T-helper 9 cell (primary cell): ENCODE results near the gene MB21D2.
"Not testable (repeated sequence)": the region's sequence is repeated elsewhere in the genome, so short reads cannot be mapped to it uniquely, and the experiment has no call there.

ENCODE experiments used
- DNase-seq: peaks from one replicate; pipeline ENCODE4 v3.0.0-alpha.2; 2020

MB21D2 gene

GRCh38 chr3:192858849-192859585, 58.6 kb downstream of the MB21D2 start:
- no peak for DNase-seq

- DNase-seq: no peak
These were observed 60.4 kb downstream of the MB21D2 start for GRCh38 chr3:192857260-192857661.

- DNase-seq: no peak
These were observed 62.2 kb downstream of the MB21D2 start for GRCh38 chr3:192855434-192855833.

- DNase-seq: no peak
These were observed 65.8 kb downstream of the MB21D2 start for GRCh38 chr3:192851821-192852372.

GRCh38 chr3:192850451-192850981, 67.1 kb downstream of the MB21D2 start:
- no peak for DNase-seq

GRCh38 chr3:192849821-192850220, 67.8 kb downstream of the MB21D2 start:
- not testable (repeated sequence) for DNase-seq

GRCh38 chr3:192848371-192849233, 69.1 kb downstream of the MB21D2 start:
- no peak for DNase-seq

GRCh38 chr3:192847941-192848340, 69.7 kb downstream of the MB21D2 start:
- DNase-seq: no peak

GRCh38 chr3:192845526-192845855, 72.2 kb downstream of the MB21D2 start:
- no peak for DNase-seq

- no peak for DNase-seq
These were observed 72.7 kb downstream of the MB21D2 start for GRCh38 chr3:192844836-192845525.

GRCh38 chr3:192844486-192844765, 73.2 kb downstream of the MB21D2 start:
- DNase-seq: no peak

GRCh38 chr3:192843723-192844485, 73.8 kb downstream of the MB21D2 start:
- no peak for DNase-seq

- no peak for DNase-seq
These were observed 74.5 kb downstream of the MB21D2 start for GRCh38 chr3:192843119-192843518.

GRCh38 chr3:192842711-192843110, 74.9 kb downstream of the MB21D2 start:
- DNase-seq: no peak

GRCh38 chr3:192842138-192842537, 75.5 kb downstream of the MB21D2 start:
- DNase-seq: no peak

GRCh38 chr3:192841428-192841827, 76.2 kb downstream of the MB21D2 start:
- DNase-seq: no peak

- no peak for DNase-seq
These were observed 77.4 kb downstream of the MB21D2 start for GRCh38 chr3:192840143-192840836.

- no peak for DNase-seq
These were observed 81.5 kb downstream of the MB21D2 start for GRCh38 chr3:192835818-192836815.

- no peak for DNase-seq
These were observed 83.2 kb downstream of the MB21D2 start for GRCh38 chr3:192834428-192834827.

- DNase-seq: no peak
These were observed 84.3 kb downstream of the MB21D2 start for GRCh38 chr3:192833177-192833890.
